Epithelial cell of proximal tubule (primary cell): Measurements from ENCODE around the gene HS3ST1. TPM values are rescaled to one million over a fixed set of nuclear protein-coding genes. Genes with fewer than 3 reads are reported as not detected.

Source experiments
- DNase-seq: peaks from one replicate; pipeline ENCODE4 v3.0.0-alpha.2; 2011; ENCODE audit warnings: low read depth
- H3K4me3 ChIP-seq: 2 replicates; pipeline ENCODE4 v1.5.1; 2011; ENCODE audit warnings: low read depth, mild to moderate bottlenecking, low read length
- CTCF ChIP-seq: conservative IDR thresholded peaks from 2 replicates; pipeline ENCODE4 v1.5.1; 2012; ENCODE audit warnings: low read depth, mild to moderate bottlenecking, low read length
- total RNA-seq: library from RNA; depleted of rRNA; stranded (reverse); fragments of >200 nt; gene quantifications from 2 replicates; pipeline ENCODE4 v1.2.3, GENCODE V29; 2015

HS3ST1 gene
- total RNA-seq, 1 donor from 2014 or later, result 5.1 TPM

- H3K4me3 ChIP-seq, result no peak overlapping the region
- no peak for DNase-seq
- TF ChIP-seq CTCF, result no peak
Measured at GRCh38 chr4:11451716-11452115, 23.0 kb upstream of the HS3ST1 start.

GRCh38 chr4:11446155-11446811, 17.6 kb upstream of the HS3ST1 start:
- H3K4me3 ChIP-seq, result no peak overlapping the region
- TF ChIP-seq CTCF, result no peak
- no peak for DNase-seq

GRCh38 chr4:11441194-11441556, 12.5 kb upstream of the HS3ST1 start:
- TF ChIP-seq CTCF, result no peak
- no peak for DNase-seq
- no peak overlapping the region for H3K4me3 ChIP-seq

GRCh38 chr4:11440481-11441193, 11.9 kb upstream of the HS3ST1 start:
- no peak for TF ChIP-seq CTCF
- no peak for DNase-seq
- no peak overlapping the region for H3K4me3 ChIP-seq

GRCh38 chr4:11439836-11440235, 11.1 kb upstream of the HS3ST1 start:
- DNase-seq, result no peak
- no peak for TF ChIP-seq CTCF
- H3K4me3 ChIP-seq, result no peak overlapping the region

- no peak for DNase-seq
- no peak for TF ChIP-seq CTCF
- no peak overlapping the region for H3K4me3 ChIP-seq
Measured at GRCh38 chr4:11438647-11439046, 10.0 kb upstream of the HS3ST1 start.

GRCh38 chr4:11436673-11437072, 8.0 kb upstream of the HS3ST1 start:
- H3K4me3 ChIP-seq, result no peak overlapping the region
- no peak for TF ChIP-seq CTCF
- no peak for DNase-seq
